ENCODE measurements around the gene ACSL6. TPM values are rescaled to one million over a fixed set of nuclear protein-coding genes. Genes with fewer than 3 reads are reported as not detected.

The ACSL6 gene
- total and polyA plus RNA-seq, 4 donors: 0.10 to 6.7 (median 0.38) TPM

DNA sequence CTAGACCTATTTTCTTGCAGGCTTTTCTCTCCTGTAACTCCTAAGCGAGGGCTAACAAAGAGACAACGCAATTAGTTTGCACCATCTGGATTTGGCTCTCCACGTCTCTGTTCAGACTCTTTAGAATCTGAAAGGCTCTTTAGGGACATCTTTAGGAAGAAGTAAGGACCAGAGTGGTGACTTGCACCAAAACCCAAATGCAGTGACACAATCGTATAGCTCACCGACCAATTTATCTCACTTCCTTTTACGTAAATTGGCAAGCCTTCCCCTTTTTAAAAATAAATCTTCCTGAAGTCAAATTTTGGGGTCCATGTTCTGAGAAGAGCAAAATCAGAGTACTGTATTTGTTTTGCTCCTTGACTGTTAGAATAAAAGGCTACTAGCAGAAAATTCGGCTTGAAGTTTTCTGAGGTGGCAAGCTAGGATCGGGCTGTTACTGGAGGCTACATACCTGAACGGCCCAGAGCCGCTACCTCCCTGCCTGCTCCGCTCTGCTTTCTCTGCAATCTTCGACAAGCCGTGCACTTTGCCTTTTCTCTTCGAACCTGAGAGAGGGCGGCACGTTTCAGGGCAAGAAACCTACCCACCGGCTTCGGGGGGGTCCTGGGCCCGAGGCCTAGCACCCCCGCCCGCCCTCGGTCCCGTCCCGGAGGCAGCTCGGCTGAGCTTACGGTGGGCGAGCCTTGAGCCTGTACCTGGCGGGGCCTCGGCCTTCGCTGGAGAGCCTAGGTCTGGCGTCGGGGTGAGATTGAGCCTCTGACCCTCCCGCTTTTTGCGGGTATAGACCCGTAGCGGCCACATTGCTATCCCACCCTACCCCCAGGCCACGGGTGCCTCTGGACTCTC is 66.5 kb downstream of the ACSL6 start:
- ATAC-seq (ENCODE audit: insufficient read depth, low FRiP score) (no peak), DNase-seq (no peak)
- no peaks in the 10 kb centered on the region for H3K36me3 ChIP-seq (ENCODE audit: control insufficient read depth in 4 of 4, insufficient read depth in 4 of 4, low read length in 4 of 4)
- H3K4me3 ChIP-seq: no peak overlapping the region
- no peak overlapping the region for H3K9ac ChIP-seq (ENCODE audit: insufficient read depth in 1 of 2, low read length in 2 of 2)
- no peaks in the 10 kb centered on the region for H3K4me1 ChIP-seq (ENCODE audit: control insufficient read depth in 5 of 5, insufficient read depth in 5 of 5, low read length in 5 of 5)
- 82 to 86% methylated on average over 36 to 37 of the region's 37 CpGs for WGBS, 2 donors
- TF ChIP-seq, protein P1, sequence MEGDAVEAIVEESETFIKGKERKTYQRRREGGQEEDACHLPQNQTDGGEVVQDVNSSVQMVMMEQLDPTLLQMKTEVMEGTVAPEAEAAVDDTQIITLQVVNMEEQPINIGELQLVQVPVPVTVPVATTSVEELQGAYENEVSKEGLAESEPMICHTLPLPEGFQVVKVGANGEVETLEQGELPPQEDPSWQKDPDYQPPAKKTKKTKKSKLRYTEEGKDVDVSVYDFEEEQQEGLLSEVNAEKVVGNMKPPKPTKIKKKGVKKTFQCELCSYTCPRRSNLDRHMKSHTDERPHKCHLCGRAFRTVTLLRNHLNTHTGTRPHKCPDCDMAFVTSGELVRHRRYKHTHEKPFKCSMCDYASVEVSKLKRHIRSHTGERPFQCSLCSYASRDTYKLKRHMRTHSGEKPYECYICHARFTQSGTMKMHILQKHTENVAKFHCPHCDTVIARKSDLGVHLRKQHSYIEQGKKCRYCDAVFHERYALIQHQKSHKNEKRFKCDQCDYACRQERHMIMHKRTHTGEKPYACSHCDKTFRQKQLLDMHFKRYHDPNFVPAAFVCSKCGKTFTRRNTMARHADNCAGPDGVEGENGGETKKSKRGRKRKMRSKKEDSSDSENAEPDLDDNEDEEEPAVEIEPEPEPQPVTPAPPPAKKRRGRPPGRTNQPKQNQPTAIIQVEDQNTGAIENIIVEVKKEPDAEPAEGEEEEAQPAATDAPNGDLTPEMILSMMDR (IDR thresholded peaks at IDR 0.05; ENCODE audit: control extremely low read depth, extremely low read depth): no peak
- no peak overlapping the region for H3K27ac ChIP-seq (ENCODE audit: low read depth in 1 of 2, low read length in 1 of 2)
- no peaks in the 10 kb centered on the region for H3K9me3 ChIP-seq (ENCODE audit: control insufficient read depth in 4 of 4, insufficient read depth in 3 of 4, low read length in 3 of 4)
- H3K27me3 ChIP-seq (ENCODE audit: control insufficient read depth in 3 of 3, insufficient read depth in 3 of 3, low read length in 2 of 3): no peaks in the 10 kb centered on the region

DNA sequence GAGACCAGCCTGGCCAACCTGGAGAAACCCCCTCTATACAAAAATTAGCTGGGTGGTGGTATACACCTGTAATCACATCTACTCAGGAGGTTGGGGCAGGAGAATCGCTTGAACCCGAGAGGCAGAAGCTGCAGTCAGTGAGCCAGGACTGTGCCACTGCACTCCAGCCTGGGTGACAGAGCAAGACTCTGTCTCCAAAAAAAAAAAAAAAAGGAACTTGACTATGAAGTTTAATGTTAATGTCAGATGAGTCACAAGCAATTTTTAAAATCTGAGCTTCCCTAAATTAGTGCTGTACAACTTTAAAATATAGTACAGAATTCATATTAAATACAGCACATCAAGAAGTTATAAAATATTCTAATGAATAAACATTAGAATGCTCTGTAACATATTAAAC is 67.5 kb downstream of the ACSL6 start:
- DNase-seq: no peak
- H3K4me3 ChIP-seq: no peak overlapping the region
- H3K36me3 ChIP-seq (ENCODE audit: control insufficient read depth in 4 of 4, insufficient read depth in 4 of 4, low read length in 4 of 4): no peaks in the 10 kb centered on the region
- TF ChIP-seq, protein P1 (IDR thresholded peaks at IDR 0.05; ENCODE audit: control extremely low read depth, extremely low read depth): no peak
- no peak for ATAC-seq (ENCODE audit: insufficient read depth, low FRiP score)
- H3K27ac ChIP-seq (ENCODE audit: low read depth in 1 of 2, low read length in 1 of 2): no peak overlapping the region
- no peaks in the 10 kb centered on the region for H3K9me3 ChIP-seq (ENCODE audit: control insufficient read depth in 4 of 4, insufficient read depth in 3 of 4, low read length in 3 of 4)
- no peak overlapping the region for H3K9ac ChIP-seq (ENCODE audit: insufficient read depth in 1 of 2, low read length in 2 of 2)
- whole genome bisulfite sequencing, 2 donors: 80 to 85% methylated on average over 2 of the region's 2 CpGs
- no peaks in the 10 kb centered on the region for H3K27me3 ChIP-seq (ENCODE audit: control insufficient read depth in 3 of 3, insufficient read depth in 3 of 3, low read length in 2 of 3)
- H3K4me1 ChIP-seq (ENCODE audit: control insufficient read depth in 5 of 5, insufficient read depth in 5 of 5, low read length in 5 of 5): no peaks in the 10 kb centered on the region

DNA sequence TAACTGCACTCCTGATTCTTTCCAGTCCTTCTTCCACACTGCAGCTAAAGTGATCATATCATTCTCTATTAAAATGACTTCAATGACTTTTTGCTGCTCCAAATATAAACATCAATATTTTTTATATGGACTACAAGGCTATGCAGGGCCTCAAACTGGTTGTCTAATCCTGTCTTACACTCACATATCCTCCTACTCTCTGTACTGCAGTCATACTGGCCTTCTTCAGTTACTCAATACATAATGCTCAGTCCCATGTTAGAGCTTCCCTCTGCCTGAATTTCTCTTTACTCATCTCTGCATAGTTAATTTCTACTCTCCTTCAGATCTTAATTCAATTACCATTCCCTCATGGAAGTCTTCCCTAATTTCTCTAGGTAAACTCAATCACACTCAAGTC is 69.4 kb downstream of the ACSL6 start:
- TF ChIP-seq, protein P1 (IDR thresholded peaks at IDR 0.05; ENCODE audit: control extremely low read depth, extremely low read depth): no peak
- H3K9me3 ChIP-seq (ENCODE audit: control insufficient read depth in 4 of 4, insufficient read depth in 3 of 4, low read length in 3 of 4): no peaks in the 10 kb centered on the region
- DNase-seq: no peak
- no peak for ATAC-seq (ENCODE audit: insufficient read depth, low FRiP score)
- H3K4me1 ChIP-seq (ENCODE audit: control insufficient read depth in 5 of 5, insufficient read depth in 5 of 5, low read length in 5 of 5): no peaks in the 10 kb centered on the region
- H3K4me3 ChIP-seq: no peak overlapping the region
- H3K27ac ChIP-seq (ENCODE audit: low read depth in 1 of 2, low read length in 1 of 2): no peak overlapping the region
- no peak overlapping the region for H3K9ac ChIP-seq (ENCODE audit: insufficient read depth in 1 of 2, low read length in 2 of 2)
- H3K36me3 ChIP-seq (ENCODE audit: control insufficient read depth in 4 of 4, insufficient read depth in 4 of 4, low read length in 4 of 4): no peaks in the 10 kb centered on the region
- no peaks in the 10 kb centered on the region for H3K27me3 ChIP-seq (ENCODE audit: control insufficient read depth in 3 of 3, insufficient read depth in 3 of 3, low read length in 2 of 3)

All from lung (tissue), 12 donors.